B cell (primary cell): ENCODE measurements around the gene DTNBP1. TPM values are rescaled to one million over a fixed set of nuclear protein-coding genes. Genes with fewer than 3 reads are reported as not detected.

Experiments used
- ATAC-seq: fragments of 200-7000 bp; cut with Tn5 transposase; one replicate; pipeline ENCODE4 v1.10.0; 2021; ENCODE audit warnings: low read depth, mild to moderate bottlenecking, moderate number of reproducible peaks, moderate library complexity
- CTCF ChIA-PET: fragments of 350-600 bp; sonication (Branson Sonifier 250); formaldehyde crosslinking; loops from one replicate; lab custom pipeline; 2021; ENCODE audit warnings: antibody characterized with exemption, inconsistent platforms; lab: Charles Lee
- POLR2A ChIA-PET: fragments of 350-600 bp; sonication (Branson Sonifier 250); formaldehyde crosslinking; loops from one replicate; lab custom pipeline; 2021; ENCODE audit warnings: antibody characterized with exemption; lab: Charles Lee
- DNase-seq: peaks from one replicate; pipeline ENCODE4 v3.0.0; 2013
- H2AFZ ChIP-seq: 2 replicates; pipeline ENCODE4 v1.6.1; 2012; ENCODE audit warnings: mild to moderate bottlenecking, low read depth, low read length; ENCODE audit not compliant: insufficient read depth, poor library complexity, severe bottlenecking
- H3K27ac ChIP-seq, 2 donors: 1 replicate in 1 of 2; 2 replicates in 1 of 2; pipeline ENCODE4 v1.5.1; 2012 to 2013; ENCODE audit warnings: low read length in 2 of 2, mild to moderate bottlenecking in 2 of 2, moderate library complexity in 1 of 2
- H3K27me3 ChIP-seq, 4 experiments: fragments of 200-600 bp in 1 of 4; sonication (generic) in 1 of 4; replicated peaks in 1 of 4; 1 replicate in 2 of 4; 2 replicates in 2 of 4; pipeline versions ENCODE4 v1.6.1 to v1.7.0; 2013 to 2016; ENCODE audit warnings: low read length in 3 of 4, mild to moderate bottlenecking in 2 of 4, mixed read lengths in 1 of 4, moderate library complexity in 1 of 4; ENCODE audit not compliant: insufficient read depth in 4 of 4, control insufficient read depth in 3 of 4; ENCODE audit errors: control extremely low read depth in 1 of 4
- H3K36me3 ChIP-seq, 2 experiments: replicated peaks in 1 of 2; 1 replicate in 1 of 2; 2 replicates in 1 of 2; pipeline versions ENCODE4 v1.6.1 to v1.7.1; 2013; ENCODE audit warnings: low read length in 1 of 2; ENCODE audit not compliant: insufficient read depth in 2 of 2, control insufficient read depth in 1 of 2; ENCODE audit errors: control extremely low read depth in 1 of 2, extremely low read depth in 1 of 2
- H3K4me1 ChIP-seq, 2 donors: fragments of 200-600 bp in 1 of 2; sonication (generic) in 1 of 2; 1 replicate in 1 of 2; 2 replicates in 1 of 2; pipeline versions ENCODE4 v1.5.1 to v1.6.1; 2013 to 2017; ENCODE audit warnings: low read length in 2 of 2; ENCODE audit not compliant: control insufficient read depth in 2 of 2, insufficient read depth in 2 of 2
- H3K4me2 ChIP-seq: replicated peaks from 2 replicates; pipeline ENCODE3; 2012; ENCODE audit warnings: mild to moderate bottlenecking, low read depth, low read length; ENCODE audit not compliant: poor library complexity, severe bottlenecking
- H3K4me3 ChIP-seq, 5 experiments: fragments of 200-600 bp in 1 of 5; sonication (generic) in 1 of 5; 1 replicate in 3 of 5; 2 replicates in 2 of 5; pipeline versions ENCODE4 v1.5.1 to v1.7.0; 2011 to 2016; ENCODE audit warnings: low read length in 4 of 5, mild to moderate bottlenecking in 4 of 5, low read depth in 2 of 5, control low read depth in 1 of 5, moderate library complexity in 1 of 5; ENCODE audit not compliant: insufficient read depth in 1 of 5; ENCODE audit errors: control extremely low read depth in 1 of 5, extremely low read depth in 1 of 5
- H3K79me2 ChIP-seq: fragments of 200-600 bp; sonication (generic); one replicate; pipeline ENCODE4 v1.6.0; 2016; ENCODE audit warnings: low read length; ENCODE audit not compliant: control insufficient read depth, insufficient read depth
- H3K9ac ChIP-seq: fragments of 200-600 bp; sonication (generic); 2 replicates; pipeline ENCODE4 v1.6.1; 2017; ENCODE audit warnings: mild to moderate bottlenecking, low read length, moderate library complexity
- H3K9me3 ChIP-seq, 3 donors: one replicate each; pipeline versions ENCODE4 v1.6.1 to v1.7.1; 2013; ENCODE audit warnings: low read length in 2 of 3; ENCODE audit not compliant: control insufficient read depth in 2 of 3, insufficient read depth in 1 of 3; ENCODE audit errors: control extremely low read depth in 1 of 3
- H4K20me1 ChIP-seq: 2 replicates; pipeline ENCODE4 v1.6.0; 2012; ENCODE audit warnings: mild to moderate bottlenecking, low read length; ENCODE audit not compliant: insufficient read depth, control insufficient read depth, poor library complexity, severe bottlenecking
- H3K27ac Mint-ChIP-seq: one replicate; pipeline ENCODE4 v1.8.0; 2021; ENCODE audit warnings: mixed read lengths
- H3K27me3 Mint-ChIP-seq: one replicate; pipeline ENCODE4 v1.8.0; 2021; ENCODE audit warnings: mixed read lengths
- H3K4me1 Mint-ChIP-seq: one replicate; pipeline ENCODE4 v1.8.0; 2021; ENCODE audit warnings: mixed read lengths
- H3K4me3 Mint-ChIP-seq: one replicate; pipeline ENCODE4 v1.8.0; 2021; ENCODE audit warnings: mixed read lengths
- H3K9me3 Mint-ChIP-seq: one replicate; pipeline ENCODE4 v1.8.0; 2022; ENCODE audit warnings: mixed read lengths; ENCODE audit not compliant: insufficient read depth
- EZH2 ChIP-seq: IDR thresholded peaks from 2 replicates; pipeline ENCODE4 v1.6.1; 2012; ENCODE audit warnings: borderline replicate concordance, low read depth, mild to moderate bottlenecking, moderate library complexity, low read length; ENCODE audit not compliant: insufficient read depth, poor library complexity, severe bottlenecking
- WGBS: methylation state at CpG from one replicate; pipeline ENCODE4 v1.1.5; 2013; ENCODE audit warnings: missing lambda C conversion rate; ENCODE audit not compliant: insufficient coverage; 5-methylcytosine and 5-hydroxymethylcytosine counted together
- intact Hi-C: fragments of 100-400 bp; cut with micrococcal nuclease; formaldehyde crosslinking; loops from one replicate; pipeline ENCODE4 v1.10.0; 2022
- polyA plus RNA-seq: library from polyadenylated mRNA; depleted of rRNA; stranded (reverse); fragments of >200 nt; gene quantifications from 2 replicates; pipeline ENCODE4 v1.2.3, GENCODE V29; 2012
- total RNA-seq, 2 donors: library from RNA; stranded (reverse); fragments of 120-200 nt in 1 of 2; gene quantifications; 1 replicate in 1 of 2; 2 replicates in 1 of 2; pipeline versions ENCODE4 v1.2.3 to v1.2.4, GENCODE V29; 2013 to 2022
- TF ChIP-seq, protein P1 (sequence below): fragments of 200-600 bp; IDR thresholded peaks from one replicate; pipeline ENCODE4 v1.8.0; 2022; ENCODE audit warnings: antibody characterized with exemption, mild to moderate bottlenecking

Gene DTNBP1
- total and polyA plus RNA-seq, 2 donors (not counting 1 experiment from before 2014, with no cell fraction given) = 31.4 to 73.0 TPM

DNA sequence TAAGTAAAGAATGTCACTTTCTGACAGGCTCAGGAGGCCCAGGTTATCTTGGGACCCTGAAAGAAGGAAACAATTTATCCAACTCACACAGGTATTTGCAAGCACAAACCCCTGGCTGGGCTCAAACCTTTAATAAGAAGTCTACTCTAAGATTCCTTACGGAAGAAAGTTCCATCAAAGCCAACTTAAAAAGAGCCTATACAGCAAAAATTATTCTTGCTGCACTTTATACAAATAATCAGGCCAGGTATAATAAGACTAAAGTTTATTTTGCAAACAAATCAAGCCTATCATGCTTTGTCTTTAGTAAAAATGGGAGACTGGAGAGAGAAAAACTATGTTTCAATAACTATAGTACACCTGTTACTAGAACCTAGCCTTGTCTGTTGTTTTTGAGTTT, 102.1 kb downstream of the DTNBP1 start:
- Histone ChIP-seq H3K27me3 (no peaks in the 10 kb centered on the region), H2AFZ (no peak overlapping the region), H3K4me3 (no peak overlapping the region), H3K9me3 (no peaks in the 10 kb centered on the region), H3K9ac (no peak overlapping the region), H3K4me1 (peaks cover 7 to 12% of the 10 kb centered on the region in 2 donors), H4K20me1 (peaks cover 28% of the 10 kb centered on the region), H3K27ac (no peak overlapping the region), H3K79me2 (peaks cover 31% of the 10 kb centered on the region), H3K36me3 (peaks cover 0 to 1% of the 10 kb centered on the region in 2 experiments), H3K4me2 (no peak overlapping the region)
- Mint-ChIP-seq H3K4me1 (peaks cover 47% of the 10 kb centered on the region), H3K27ac (no peak overlapping the region), H3K9me3 (no peaks in the 10 kb centered on the region), H3K4me3 (no peak overlapping the region), H3K27me3 (no peaks in the 10 kb centered on the region)
- ChIA-PET CTCF (no interaction called here), POLR2A (no interaction called here)
- no peak for DNase-seq
- intact Hi-C loops = no loop called here
- TF ChIP-seq, protein P1, sequence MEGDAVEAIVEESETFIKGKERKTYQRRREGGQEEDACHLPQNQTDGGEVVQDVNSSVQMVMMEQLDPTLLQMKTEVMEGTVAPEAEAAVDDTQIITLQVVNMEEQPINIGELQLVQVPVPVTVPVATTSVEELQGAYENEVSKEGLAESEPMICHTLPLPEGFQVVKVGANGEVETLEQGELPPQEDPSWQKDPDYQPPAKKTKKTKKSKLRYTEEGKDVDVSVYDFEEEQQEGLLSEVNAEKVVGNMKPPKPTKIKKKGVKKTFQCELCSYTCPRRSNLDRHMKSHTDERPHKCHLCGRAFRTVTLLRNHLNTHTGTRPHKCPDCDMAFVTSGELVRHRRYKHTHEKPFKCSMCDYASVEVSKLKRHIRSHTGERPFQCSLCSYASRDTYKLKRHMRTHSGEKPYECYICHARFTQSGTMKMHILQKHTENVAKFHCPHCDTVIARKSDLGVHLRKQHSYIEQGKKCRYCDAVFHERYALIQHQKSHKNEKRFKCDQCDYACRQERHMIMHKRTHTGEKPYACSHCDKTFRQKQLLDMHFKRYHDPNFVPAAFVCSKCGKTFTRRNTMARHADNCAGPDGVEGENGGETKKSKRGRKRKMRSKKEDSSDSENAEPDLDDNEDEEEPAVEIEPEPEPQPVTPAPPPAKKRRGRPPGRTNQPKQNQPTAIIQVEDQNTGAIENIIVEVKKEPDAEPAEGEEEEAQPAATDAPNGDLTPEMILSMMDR = no peak
- TF ChIP-seq EZH2 = no peak
- no peak for ATAC-seq
- no CpG with 5 or more reads among the region's 1 CpG for WGBS

DNA sequence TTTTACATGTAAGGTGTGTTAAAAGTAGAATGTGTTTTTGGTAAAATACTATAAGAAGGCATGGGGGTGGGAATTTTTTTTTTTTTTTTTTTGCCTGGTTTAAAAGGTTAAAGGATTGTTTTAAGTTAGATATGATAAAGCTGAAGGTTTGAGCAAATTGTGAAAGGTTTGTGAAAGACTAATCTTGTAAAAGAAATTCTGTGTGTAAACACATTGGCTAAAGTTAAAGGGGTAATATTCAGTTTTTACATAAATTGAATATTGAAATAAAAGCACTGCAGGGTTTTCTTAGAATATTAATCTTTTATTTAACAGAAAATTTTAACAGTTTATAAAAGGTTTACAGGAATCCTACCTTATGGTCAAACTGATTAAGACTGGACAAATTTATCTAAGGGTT, 105.7 kb downstream of the DTNBP1 start:
- peaks cover 10 to 16% of the 10 kb centered on the region in 2 donors for H3K4me1 ChIP-seq
- POLR2A ChIA-PET = interaction anchor here (0.7 kb wide), 1 partner anchor 757 kb away, joined by 4 read pairs; no protein-coding TSS in a partner anchor
- intact Hi-C loops = no loop called here
- peaks cover 58% of the 10 kb centered on the region for H3K4me1 Mint-ChIP-seq
- H3K9ac ChIP-seq = no peak overlapping the region
- peaks cover 7% of the 10 kb centered on the region for H4K20me1 ChIP-seq
- DNase-seq = no peak
- no peak overlapping the region for H2AFZ ChIP-seq
- H3K4me3 Mint-ChIP-seq = no peak overlapping the region
- TF ChIP-seq, protein P1 = no peak
- TF ChIP-seq EZH2 = no peak
- peaks cover 4% of the 10 kb centered on the region for H3K79me2 ChIP-seq
- H3K27me3 Mint-ChIP-seq = no peaks in the 10 kb centered on the region
- no peaks in the 10 kb centered on the region for H3K9me3 Mint-ChIP-seq
- peak overlapping the region in 1 of 2 donors; percentile 38 for H3K27ac ChIP-seq
- CTCF ChIA-PET = no interaction called here
- no peak for ATAC-seq
- H3K27me3 ChIP-seq = no peaks in the 10 kb centered on the region
- no peak overlapping the region for H3K4me2 ChIP-seq
- no peaks in the 10 kb centered on the region for H3K9me3 ChIP-seq
- no peak overlapping the region for H3K4me3 ChIP-seq
- H3K36me3 ChIP-seq = no peaks in the 10 kb centered on the region
- peak overlapping the region; percentile 69 for H3K27ac Mint-ChIP-seq
